Mucosa of gallbladder (tissue), 1 donor: ENCODE measurements around the gene INS. TPM values are rescaled to one million over a fixed set of nuclear protein-coding genes. Genes with fewer than 3 reads are reported as not detected.

Experiments used
- DNase-seq: peaks from one replicate; pipeline ENCODE4 v3.0.0-alpha.2; 2020; ENCODE audit warnings: low spot score
- total RNA-seq: library from RNA; stranded (reverse); gene quantifications from one replicate; pipeline ENCODE4 v1.2.1, GENCODE V29; 2021
- donor health status: DM: no; HTN: no; CAD: no.

The INS gene
- total RNA-seq, 1 donor from 2014 or later: 1.2 TPM

- no peak for DNase-seq
Observed at GRCh38 chr11:2115308-2115707, 45.7 kb downstream of the INS start.

DNA sequence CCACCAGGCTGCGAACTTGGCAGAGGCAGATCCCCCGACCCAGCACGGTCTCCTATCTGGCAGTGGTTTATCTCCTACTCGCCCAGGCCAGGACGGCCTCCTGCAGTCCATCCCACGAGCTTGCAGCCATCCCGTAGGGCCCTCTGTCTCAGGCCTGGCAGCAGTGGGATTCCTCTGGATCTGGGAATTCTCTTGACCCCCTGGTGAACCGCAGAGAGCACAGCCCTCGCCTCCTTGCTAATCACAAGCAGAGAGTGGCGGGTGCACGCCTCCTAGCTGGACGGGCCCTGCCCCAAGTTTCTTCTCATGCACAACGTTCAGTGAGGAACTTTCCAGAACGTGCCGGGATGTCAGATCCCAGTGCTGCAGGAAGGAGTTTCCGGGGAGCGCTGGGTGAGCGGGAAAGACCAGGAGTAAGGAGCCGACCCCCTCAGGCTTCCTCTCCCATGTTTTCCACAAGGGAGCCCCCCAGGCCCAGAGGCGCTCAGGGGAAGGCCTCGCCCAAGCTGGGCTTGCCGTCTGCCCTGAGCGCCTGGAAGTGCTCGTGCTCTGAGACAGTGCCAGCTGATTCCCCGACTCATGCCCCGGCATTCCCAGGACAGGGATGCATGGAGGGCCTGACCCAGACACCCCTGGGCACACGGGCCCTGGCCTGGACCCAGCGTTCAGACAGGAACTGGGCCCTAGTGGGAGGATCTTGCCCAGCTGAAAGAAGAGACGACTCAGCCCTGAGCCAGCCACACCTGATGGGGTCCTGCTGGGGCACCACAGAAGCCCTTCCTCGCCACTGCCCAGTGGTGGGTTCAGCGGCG, 46.4 kb downstream of the INS start:
- DNase-seq: no peak

- no peak for DNase-seq
Observed at GRCh38 chr11:2113776-2114175, 47.2 kb downstream of the INS start.

DNA sequence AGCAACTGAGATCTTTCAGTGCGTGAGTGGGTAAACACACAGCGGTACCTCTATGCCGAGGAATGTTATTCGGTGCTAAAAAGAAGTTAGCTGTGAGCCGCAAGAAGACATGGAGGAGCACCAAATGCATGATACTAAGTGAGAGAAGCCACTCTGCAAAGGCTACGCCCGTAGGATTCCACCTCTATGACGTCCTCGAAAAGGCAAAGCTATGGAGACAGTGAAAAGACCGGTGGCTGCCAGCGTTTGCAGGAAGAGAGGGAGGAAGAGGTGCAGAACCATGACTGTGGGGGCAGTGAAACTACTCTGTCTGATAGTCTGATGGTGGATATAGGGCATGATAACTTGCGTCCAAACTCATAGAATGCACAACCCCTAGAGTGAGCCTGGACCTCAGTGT, 50.5 kb downstream of the INS start:
- DNase-seq: no peak

Other genes with a start within 250 kb of the INS start
- 1.5 TPM for gene TNNT3, start 241.5 kb downstream of the INS start, total RNA-seq
- 54.8 TPM for gene MRPL23, start 213.9 kb downstream of the INS start, total RNA-seq
- 67.3 TPM for gene H19, start 163.4 kb downstream of the INS start, total RNA-seq
- 32.5 TPM for gene IGF2, start 21.8 kb downstream of the INS start, total RNA-seq
- gene TH, start 10.6 kb upstream of the INS start, total RNA-seq: 2.1 TPM
- gene ASCL2, start 109.4 kb upstream of the INS start, total RNA-seq: 1.1 TPM
- 1.6 TPM for gene C11orf21, start 140.7 kb upstream of the INS start, total RNA-seq
- 1.1 TPM for gene TSPAN32, start 140.8 kb upstream of the INS start, total RNA-seq
- gene CD81, start 216.1 kb upstream of the INS start, total RNA-seq: 746 TPM
- gene TSSC4, start 239.5 kb upstream of the INS start, total RNA-seq: 50.5 TPM